ENCODE data around the gene WDFY3.

The WDFY3 gene

GRCh38 chr4:84648178-84648577, 318.3 kb downstream of the WDFY3 start:
- H4K5ac ChIP-seq (ENCODE audit: low read length), result no peak overlapping the region
- H2BK120ac ChIP-seq (ENCODE audit: low read depth, low read length), result no peak overlapping the region
- no peak overlapping the region for H3K9ac ChIP-seq (ENCODE audit: low read length)
- H2BK5ac ChIP-seq (ENCODE audit: low read length), result no peak overlapping the region
- H2BK15ac ChIP-seq (replicated peaks; ENCODE audit: low read depth), result no peak overlapping the region
- H3K27ac ChIP-seq (ENCODE audit: low read depth, low read length), result no peak overlapping the region
- H3K4me1 ChIP-seq (ENCODE audit: control insufficient read depth, low read depth, low read length), result no peaks in the 10 kb centered on the region
- H3K79me2 ChIP-seq (ENCODE audit: control insufficient read depth, insufficient read depth, low read length), result no peaks in the 10 kb centered on the region
- no CpG with 5 or more reads among the region's 1 CpG for WGBS (ENCODE audit: extremely low coverage, insufficient coverage, low lambda C conversion rate)
- DNase-seq, result no peak
- no peak overlapping the region for H3K4ac ChIP-seq (ENCODE audit: low read depth, low read length)
- no peak overlapping the region for H3K4me2 ChIP-seq (ENCODE audit: low read length)
- H3K27me3 ChIP-seq (ENCODE audit: insufficient read depth, low read length, poor library complexity), result no peaks in the 10 kb centered on the region
- no peak overlapping the region for H3K23ac ChIP-seq (ENCODE audit: low read length)
- no peak overlapping the region for H3K4me3 ChIP-seq (ENCODE audit: low read length)
- H2AK5ac ChIP-seq (ENCODE audit: low read length), result no peak overlapping the region
- no peak overlapping the region for H3K56ac ChIP-seq (ENCODE audit: low read length)
- no peaks in the 10 kb centered on the region for H3K36me3 ChIP-seq (ENCODE audit: control insufficient read depth, insufficient read depth, low read length)
- no peaks in the 10 kb centered on the region for H3K79me1 ChIP-seq (ENCODE audit: low read length)
- H3K18ac ChIP-seq (ENCODE audit: low read length), result no peak overlapping the region
- H4K8ac ChIP-seq (ENCODE audit: low read depth, low read length), result no peak overlapping the region

GRCh38 chr4:84647312-84647884, 319.1 kb downstream of the WDFY3 start:
- DNase-seq, result peak; percentile 16
- Histone ChIP-seq H3K4me3 (ENCODE audit: low read length) (no peak overlapping the region), H2BK15ac (replicated peaks; ENCODE audit: low read depth) (no peak overlapping the region), H3K27ac (ENCODE audit: low read depth, low read length) (no peak overlapping the region), H3K56ac (ENCODE audit: low read length) (no peak overlapping the region), H4K5ac (ENCODE audit: low read length) (no peak overlapping the region), H2BK5ac (ENCODE audit: low read length) (no peak overlapping the region), H3K27me3 (ENCODE audit: insufficient read depth, low read length, poor library complexity) (no peaks in the 10 kb centered on the region), H4K8ac (ENCODE audit: low read depth, low read length) (no peak overlapping the region), H3K79me1 (ENCODE audit: low read length) (no peaks in the 10 kb centered on the region), H3K9ac (ENCODE audit: low read length) (no peak overlapping the region), H3K36me3 (ENCODE audit: control insufficient read depth, insufficient read depth, low read length) (no peaks in the 10 kb centered on the region), H3K4ac (ENCODE audit: low read depth, low read length) (no peak overlapping the region), H3K4me2 (ENCODE audit: low read length) (no peak overlapping the region), H3K23ac (ENCODE audit: low read length) (no peak overlapping the region), H2BK120ac (ENCODE audit: low read depth, low read length) (no peak overlapping the region), H3K79me2 (ENCODE audit: control insufficient read depth, insufficient read depth, low read length) (no peaks in the 10 kb centered on the region), H2AK5ac (ENCODE audit: low read length) (no peak overlapping the region), H3K18ac (ENCODE audit: low read length) (no peak overlapping the region), H3K4me1 (ENCODE audit: control insufficient read depth, low read depth, low read length) (no peaks in the 10 kb centered on the region)
- WGBS (ENCODE audit: extremely low coverage, insufficient coverage, low lambda C conversion rate), result no CpG with 5 or more reads among the region's 2 CpGs

GRCh38 chr4:84644087-84644486, 322.4 kb downstream of the WDFY3 start:
- Histone ChIP-seq H3K4me3 (ENCODE audit: low read length) (no peak overlapping the region), H3K27me3 (ENCODE audit: insufficient read depth, low read length, poor library complexity) (no peaks in the 10 kb centered on the region), H3K18ac (ENCODE audit: low read length) (no peak overlapping the region), H3K4me2 (ENCODE audit: low read length) (no peak overlapping the region), H3K4me1 (ENCODE audit: control insufficient read depth, low read depth, low read length) (no peaks in the 10 kb centered on the region), H3K56ac (ENCODE audit: low read length) (no peak overlapping the region), H2BK5ac (ENCODE audit: low read length) (no peak overlapping the region), H2AK5ac (ENCODE audit: low read length) (no peak overlapping the region), H3K27ac (ENCODE audit: low read depth, low read length) (no peak overlapping the region), H4K5ac (ENCODE audit: low read length) (no peak overlapping the region), H3K9ac (ENCODE audit: low read length) (no peak overlapping the region), H3K4ac (ENCODE audit: low read depth, low read length) (no peak overlapping the region), H2BK120ac (ENCODE audit: low read depth, low read length) (no peak overlapping the region), H3K23ac (ENCODE audit: low read length) (no peak overlapping the region), H3K36me3 (ENCODE audit: control insufficient read depth, insufficient read depth, low read length) (no peaks in the 10 kb centered on the region), H2BK15ac (replicated peaks; ENCODE audit: low read depth) (no peak overlapping the region), H3K79me2 (ENCODE audit: control insufficient read depth, insufficient read depth, low read length) (no peaks in the 10 kb centered on the region), H4K8ac (ENCODE audit: low read depth, low read length) (no peak overlapping the region), H3K79me1 (ENCODE audit: low read length) (no peaks in the 10 kb centered on the region)
- DNase-seq, result no peak
- no CpG with 5 or more reads among the region's 5 CpGs for WGBS (ENCODE audit: extremely low coverage, insufficient coverage, low lambda C conversion rate)

GRCh38 chr4:84639145-84639544, 327.3 kb downstream of the WDFY3 start:
- Histone ChIP-seq H4K5ac (ENCODE audit: low read length) (no peak overlapping the region), H3K79me2 (ENCODE audit: control insufficient read depth, insufficient read depth, low read length) (no peaks in the 10 kb centered on the region), H4K8ac (ENCODE audit: low read depth, low read length) (no peak overlapping the region), H3K4me2 (ENCODE audit: low read length) (no peak overlapping the region), H2BK15ac (replicated peaks; ENCODE audit: low read depth) (no peak overlapping the region), H2AK5ac (ENCODE audit: low read length) (no peak overlapping the region), H2BK120ac (ENCODE audit: low read depth, low read length) (no peak overlapping the region), H3K27me3 (ENCODE audit: insufficient read depth, low read length, poor library complexity) (no peaks in the 10 kb centered on the region), H3K18ac (ENCODE audit: low read length) (no peak overlapping the region), H3K56ac (ENCODE audit: low read length) (no peak overlapping the region), H3K4me3 (ENCODE audit: low read length) (no peak overlapping the region), H3K27ac (ENCODE audit: low read depth, low read length) (no peak overlapping the region), H3K36me3 (ENCODE audit: control insufficient read depth, insufficient read depth, low read length) (no peaks in the 10 kb centered on the region), H2BK5ac (ENCODE audit: low read length) (no peak overlapping the region), H3K79me1 (ENCODE audit: low read length) (no peaks in the 10 kb centered on the region), H3K4me1 (ENCODE audit: control insufficient read depth, low read depth, low read length) (no peaks in the 10 kb centered on the region), H3K9ac (ENCODE audit: low read length) (no peak overlapping the region), H3K23ac (ENCODE audit: low read length) (no peak overlapping the region), H3K4ac (ENCODE audit: low read depth, low read length) (no peak overlapping the region)
- DNase-seq, result peak; percentile 16
- WGBS (ENCODE audit: extremely low coverage, insufficient coverage, low lambda C conversion rate), result no CpG with 5 or more reads among the region's 1 CpG

DNA sequence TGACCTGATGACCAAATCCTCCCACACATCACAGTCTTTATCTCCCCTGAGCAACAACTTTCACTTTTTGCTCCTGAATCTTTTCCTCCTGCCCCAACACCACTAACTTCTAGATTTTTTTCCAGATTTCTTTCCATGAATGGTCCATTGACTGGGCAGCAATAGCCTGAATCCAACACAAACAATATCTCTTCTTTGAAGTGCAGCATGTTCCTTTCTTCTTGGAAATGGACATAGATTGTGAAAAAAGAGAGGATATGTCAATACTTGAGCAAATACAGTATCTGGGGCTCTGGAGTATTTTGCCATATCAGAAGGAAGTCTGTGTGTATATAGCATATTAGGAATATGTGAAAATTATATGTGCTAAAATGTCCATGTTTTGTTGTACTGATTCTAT, 328.4 kb downstream of the WDFY3 start:
- H3K23ac ChIP-seq (ENCODE audit: low read length), result no peak overlapping the region

DNA sequence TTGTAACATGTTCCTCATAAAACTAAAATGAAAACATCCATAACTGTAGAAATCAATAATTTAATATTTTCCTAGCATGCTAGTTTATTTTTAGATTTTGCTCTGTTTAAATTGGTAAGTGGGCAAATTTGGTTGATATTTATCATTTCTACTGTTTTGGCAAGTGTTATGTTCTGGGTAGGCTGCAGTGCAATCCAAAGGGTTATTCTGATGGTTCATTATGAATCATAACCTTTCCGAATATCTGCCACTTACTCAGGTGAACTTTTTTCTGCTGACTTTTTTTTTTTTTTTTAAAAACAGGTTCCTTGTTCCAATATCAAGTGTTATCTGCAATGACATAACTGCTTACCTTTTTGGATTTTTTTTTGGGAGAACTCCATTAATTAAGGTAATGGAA, 331.5 kb downstream of the WDFY3 start:
- Histone ChIP-seq H3K18ac (ENCODE audit: low read length) (no peak overlapping the region), H3K27me3 (ENCODE audit: insufficient read depth, low read length, poor library complexity) (no peaks in the 10 kb centered on the region), H3K4ac (ENCODE audit: low read depth, low read length) (no peak overlapping the region), H3K4me2 (ENCODE audit: low read length) (no peak overlapping the region), H3K4me3 (ENCODE audit: low read length) (no peak overlapping the region), H2BK5ac (ENCODE audit: low read length) (no peak overlapping the region), H3K79me1 (ENCODE audit: low read length) (no peaks in the 10 kb centered on the region), H3K9ac (ENCODE audit: low read length) (no peak overlapping the region), H3K36me3 (ENCODE audit: control insufficient read depth, insufficient read depth, low read length) (no peaks in the 10 kb centered on the region), H3K56ac (ENCODE audit: low read length) (no peak overlapping the region), H3K79me2 (ENCODE audit: control insufficient read depth, insufficient read depth, low read length) (no peaks in the 10 kb centered on the region), H2AK5ac (ENCODE audit: low read length) (no peak overlapping the region), H3K27ac (ENCODE audit: low read depth, low read length) (no peak overlapping the region), H3K4me1 (ENCODE audit: control insufficient read depth, low read depth, low read length) (no peaks in the 10 kb centered on the region), H2BK15ac (replicated peaks; ENCODE audit: low read depth) (no peak overlapping the region), H2BK120ac (ENCODE audit: low read depth, low read length) (no peak overlapping the region), H4K8ac (ENCODE audit: low read depth, low read length) (no peak overlapping the region), H4K5ac (ENCODE audit: low read length) (no peak overlapping the region), H3K23ac (ENCODE audit: low read length) (no peak overlapping the region)
- DNase-seq, result no peak
- WGBS (ENCODE audit: extremely low coverage, insufficient coverage, low lambda C conversion rate), result no CpG with 5 or more reads among the region's 1 CpG

More for the DNA sequence above, 328.4 kb downstream of the WDFY3 start:
- Histone ChIP-seq H3K79me2 (ENCODE audit: control insufficient read depth, insufficient read depth, low read length) (no peaks in the 10 kb centered on the region), H3K9ac (ENCODE audit: low read length) (no peak overlapping the region), H3K79me1 (ENCODE audit: low read length) (no peaks in the 10 kb centered on the region), H2AK5ac (ENCODE audit: low read length) (no peak overlapping the region), H2BK5ac (ENCODE audit: low read length) (no peak overlapping the region), H3K18ac (ENCODE audit: low read length) (no peak overlapping the region), H3K4me2 (ENCODE audit: low read length) (no peak overlapping the region), H3K4ac (ENCODE audit: low read depth, low read length) (no peak overlapping the region), H4K8ac (ENCODE audit: low read depth, low read length) (no peak overlapping the region), H3K27ac (ENCODE audit: low read depth, low read length) (no peak overlapping the region), H2BK15ac (replicated peaks; ENCODE audit: low read depth) (no peak overlapping the region), H3K56ac (ENCODE audit: low read length) (no peak overlapping the region), H3K36me3 (ENCODE audit: control insufficient read depth, insufficient read depth, low read length) (no peaks in the 10 kb centered on the region), H3K4me3 (ENCODE audit: low read length) (no peak overlapping the region), H2BK120ac (ENCODE audit: low read depth, low read length) (no peak overlapping the region), H4K5ac (ENCODE audit: low read length) (no peak overlapping the region), H3K4me1 (ENCODE audit: control insufficient read depth, low read depth, low read length) (no peaks in the 10 kb centered on the region), H3K27me3 (ENCODE audit: insufficient read depth, low read length, poor library complexity) (no peaks in the 10 kb centered on the region)
- DNase-seq, result no peak
